Progenitor cell of endocrine pancreas (in vitro differentiated cells): ENCODE data around the gene ROR2. TPM values are rescaled to one million over a fixed set of nuclear protein-coding genes. Genes with fewer than 3 reads are reported as not detected.

Source experiments
- DNase-seq: peaks from one replicate; pipeline ENCODE4 v3.0.0; 2021; ENCODE audit warnings: low spot score; ENCODE audit not compliant: unreplicated experiment
- H3K27ac Mint-ChIP-seq: 2 replicates; pipeline ENCODE4 v1.8.0; 2021; ENCODE audit warnings: mild to moderate bottlenecking, moderate library complexity, mixed read lengths
- H3K27me3 Mint-ChIP-seq: 2 replicates; pipeline ENCODE4 v1.8.0; 2021; ENCODE audit warnings: mixed read lengths
- H3K36me3 Mint-ChIP-seq: 2 replicates; pipeline ENCODE4 v1.8.0; 2022; ENCODE audit warnings: mixed read lengths; ENCODE audit not compliant: insufficient read depth
- H3K4me1 Mint-ChIP-seq: 2 replicates; pipeline ENCODE4 v1.8.0; 2021; ENCODE audit warnings: low read depth, mixed read lengths
- H3K4me3 Mint-ChIP-seq: 2 replicates; pipeline ENCODE4 v1.8.0; 2021; ENCODE audit warnings: low read depth, mild to moderate bottlenecking, moderate library complexity, mixed read lengths
- H3K9me3 Mint-ChIP-seq: 2 replicates; pipeline ENCODE4 v1.8.0; 2021; ENCODE audit warnings: low read depth, mixed read lengths
- CTCF ChIP-seq: fragments of 200-600 bp; sonication (generic); IDR thresholded peaks from one replicate; pipeline ENCODE4 v1.5.0; 2021; ENCODE audit warnings: antibody characterized with exemption, mild to moderate bottlenecking; ENCODE audit not compliant: unreplicated experiment
- total RNA-seq: library from RNA; stranded (reverse); gene quantifications from 2 replicates; pipeline ENCODE4 v1.2.1, GENCODE V29; 2021

Gene ROR2
- total RNA-seq, 1 donor from 2014 or later, result 23.6 TPM

DNA sequence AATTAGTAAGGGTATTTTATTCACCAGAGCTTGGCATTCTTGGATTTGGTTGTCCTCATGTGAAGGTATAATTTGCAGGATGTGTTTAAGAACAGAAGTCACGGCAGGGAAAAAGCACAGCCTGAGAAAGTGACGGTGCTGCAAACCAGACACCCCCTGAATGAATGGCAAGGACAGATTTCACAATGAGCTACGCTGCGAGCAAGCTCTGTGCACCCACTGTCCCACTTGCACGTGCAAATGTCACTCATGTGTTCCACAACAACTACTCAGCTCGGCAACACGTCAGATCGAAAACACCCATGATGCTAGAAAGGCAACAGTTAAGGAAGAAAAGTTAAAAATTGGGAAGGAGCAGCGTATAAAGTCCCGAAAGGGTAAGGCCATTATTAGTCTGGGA, 168.9 kb downstream of the ROR2 start:
- no peak for DNase-seq
- peaks cover 1% of the 10 kb centered on the region for H3K36me3 Mint-ChIP-seq
- no peak overlapping the region for H3K27ac Mint-ChIP-seq
- H3K27me3 Mint-ChIP-seq, result no peaks in the 10 kb centered on the region
- TF ChIP-seq CTCF, result no peak
- H3K4me1 Mint-ChIP-seq, result peaks cover 17% of the 10 kb centered on the region
- H3K4me3 Mint-ChIP-seq, result no peak overlapping the region
- H3K9me3 Mint-ChIP-seq, result no peaks in the 10 kb centered on the region

DNA sequence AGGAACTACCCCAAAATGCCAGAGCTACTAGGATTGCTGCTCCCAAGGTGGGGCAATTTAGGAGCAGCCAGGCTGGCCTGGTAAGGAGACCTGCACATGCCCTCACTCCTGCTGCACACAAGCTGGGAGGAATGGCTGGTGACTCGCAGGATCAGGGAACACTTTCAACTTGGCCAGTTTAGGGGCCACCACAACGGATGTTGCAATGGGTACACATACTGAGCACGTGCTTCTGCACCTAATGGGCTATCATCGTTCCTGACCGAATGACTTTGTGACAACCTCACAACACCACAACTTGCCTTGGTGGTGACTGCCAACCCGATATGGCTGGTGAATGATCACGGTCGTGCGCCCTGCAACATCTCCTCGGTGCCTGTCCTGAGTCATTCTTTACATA, 172.0 kb downstream of the ROR2 start:
- H3K27me3 Mint-ChIP-seq, result no peaks in the 10 kb centered on the region
- peaks cover 7% of the 10 kb centered on the region for H3K4me1 Mint-ChIP-seq
- H3K36me3 Mint-ChIP-seq, result no peaks in the 10 kb centered on the region
- H3K27ac Mint-ChIP-seq, result no peak overlapping the region
- no peak for TF ChIP-seq CTCF
- H3K9me3 Mint-ChIP-seq, result no peaks in the 10 kb centered on the region
- no peak for DNase-seq
- H3K4me3 Mint-ChIP-seq, result no peak overlapping the region

- Mint-ChIP-seq H3K4me3 (no peak overlapping the region), H3K9me3 (no peaks in the 10 kb centered on the region), H3K36me3 (no peaks in the 10 kb centered on the region), H3K27me3 (no peaks in the 10 kb centered on the region), H3K4me1 (peaks cover 7% of the 10 kb centered on the region), H3K27ac (no peak overlapping the region)
- TF ChIP-seq CTCF, result no peak
- no peak for DNase-seq
Measured at GRCh38 chr9:91777292-91777830, 172.7 kb downstream of the ROR2 start.

GRCh38 chr9:91776409-91777291, 173.4 kb downstream of the ROR2 start:
- Mint-ChIP-seq H3K4me3 (no peak overlapping the region), H3K9me3 (no peaks in the 10 kb centered on the region), H3K27ac (no peak overlapping the region), H3K4me1 (peaks cover 4% of the 10 kb centered on the region), H3K27me3 (no peaks in the 10 kb centered on the region), H3K36me3 (no peaks in the 10 kb centered on the region)
- DNase-seq, result no peak
- TF ChIP-seq CTCF, result no peak

- Mint-ChIP-seq H3K9me3 (no peaks in the 10 kb centered on the region), H3K36me3 (no peaks in the 10 kb centered on the region), H3K27ac (no peak overlapping the region), H3K4me3 (no peak overlapping the region), H3K27me3 (no peaks in the 10 kb centered on the region), H3K4me1 (peaks cover 6% of the 10 kb centered on the region)
- DNase-seq, result no peak
- TF ChIP-seq CTCF, result no peak
Measured at GRCh38 chr9:91775708-91776028, 174.4 kb downstream of the ROR2 start.
